HG02973 (cell line): ENCODE data around the gene NBDY.
"Not testable (repeated sequence)": the region's sequence is repeated elsewhere in the genome, so short reads cannot be mapped to it uniquely, and the experiment has no call there.

Experiments used
- ATAC-seq: cut with Tn5 transposase; IDR thresholded peaks from one replicate; pipeline ENCODE4 v1.9.1; 2021; ENCODE audit warnings: moderate library complexity; ENCODE audit not compliant: unreplicated experiment

Gene NBDY

GRCh38 chrX:56764153-56764974, 35.3 kb downstream of the NBDY start:
- ATAC-seq = peak; percentile 57

GRCh38 chrX:56764975-56765791, 36.1 kb downstream of the NBDY start:
- no peak for ATAC-seq

- ATAC-seq = no peak
Observed at GRCh38 chrX:56765811-56766553, 36.9 kb downstream of the NBDY start.

GRCh38 chrX:56766554-56767347, 37.7 kb downstream of the NBDY start:
- no peak for ATAC-seq

GRCh38 chrX:56767348-56768119, 38.5 kb downstream of the NBDY start:
- not testable (repeated sequence) for ATAC-seq

GRCh38 chrX:56768120-56768660, 39.1 kb downstream of the NBDY start:
- ATAC-seq = not testable (repeated sequence)

- not testable (repeated sequence) for ATAC-seq
Observed at GRCh38 chrX:56772675-56773521, 43.9 kb downstream of the NBDY start.

- ATAC-seq = not testable (repeated sequence)
Observed at GRCh38 chrX:56773522-56774060, 44.5 kb downstream of the NBDY start.

GRCh38 chrX:56778099-56778923, 49.3 kb downstream of the NBDY start:
- not testable (repeated sequence) for ATAC-seq

- ATAC-seq = not testable (repeated sequence)
Observed at GRCh38 chrX:56778924-56779468, 50.0 kb downstream of the NBDY start.

GRCh38 chrX:56780681-56781649, 51.9 kb downstream of the NBDY start:
- not testable (repeated sequence) for ATAC-seq

- ATAC-seq = no peak
Observed at GRCh38 chrX:56782352-56782751, 53.3 kb downstream of the NBDY start.

GRCh38 chrX:56782791-56783449, 53.9 kb downstream of the NBDY start:
- no peak for ATAC-seq

GRCh38 chrX:56783450-56783831, 54.4 kb downstream of the NBDY start:
- ATAC-seq = no peak

- ATAC-seq = no peak
Observed at GRCh38 chrX:56783996-56784620, 55.1 kb downstream of the NBDY start.
